Activated gamma-delta T cell treated with Interleukin-2 at 50 U/mL for 16 hours (primary cell): ENCODE data around the gene C17orf100.
"Not testable (repeated sequence)": the region's sequence is repeated elsewhere in the genome, so short reads cannot be mapped to it uniquely, and the experiment has no call there.

Experiments
- DNase-seq: peaks from one replicate; pipeline ENCODE4 v3.0.0-alpha.2; 2020

The C17orf100 gene

DNA sequence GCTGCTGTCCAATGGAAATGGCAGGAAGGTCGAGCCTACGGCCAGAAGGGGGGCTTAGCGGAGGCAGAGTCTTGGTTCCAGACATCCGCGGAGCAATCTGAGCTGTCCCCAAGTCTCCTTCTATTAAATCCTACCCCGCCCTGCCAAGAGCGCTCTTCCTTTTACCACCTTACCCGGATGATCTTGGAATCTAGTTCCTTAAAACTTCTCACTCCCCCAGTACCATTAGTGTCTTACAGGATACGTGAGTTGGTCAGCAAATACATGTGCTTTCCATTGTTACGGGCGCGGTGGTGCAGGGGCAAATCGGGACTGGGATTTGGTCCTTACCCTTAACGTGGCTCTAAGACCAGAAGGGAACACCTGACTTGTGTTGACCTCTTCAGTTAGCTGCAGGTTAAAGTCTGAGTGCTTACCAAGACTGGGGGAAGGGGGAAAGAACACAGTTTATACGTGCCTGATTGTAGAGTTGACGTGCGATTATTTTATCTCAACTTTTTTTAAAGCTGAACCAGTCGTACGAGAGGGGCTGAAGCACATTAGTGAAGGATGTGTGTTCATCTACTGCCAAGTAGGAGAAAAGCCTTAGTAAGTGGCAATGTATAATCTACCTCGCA is 10.2 kb upstream of the C17orf100 start:
- no peak for DNase-seq

DNA sequence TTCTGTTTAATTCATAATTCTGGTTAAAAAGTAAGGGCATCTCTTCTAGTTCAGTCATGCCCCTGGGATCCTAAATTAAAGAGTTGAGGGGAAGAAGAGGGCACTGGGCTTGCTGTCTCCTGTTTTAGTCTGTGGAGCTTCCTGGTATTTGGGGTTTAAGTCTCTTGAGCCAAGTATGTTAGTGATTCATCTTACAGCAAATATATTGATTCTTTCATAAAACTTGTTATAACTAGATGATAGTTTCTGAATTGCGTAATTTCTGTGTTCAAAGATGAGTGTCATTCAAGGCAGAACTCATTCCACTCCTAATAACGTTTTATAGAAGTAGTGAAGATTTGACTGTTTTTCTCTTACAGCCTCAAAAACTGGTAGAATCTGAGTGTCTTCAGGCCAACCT is 9.0 kb upstream of the C17orf100 start:
- no peak for DNase-seq

GRCh38 chr17:6643451-6644125 is 8.0 kb upstream of the C17orf100 start:
- DNase-seq: no peak

DNA sequence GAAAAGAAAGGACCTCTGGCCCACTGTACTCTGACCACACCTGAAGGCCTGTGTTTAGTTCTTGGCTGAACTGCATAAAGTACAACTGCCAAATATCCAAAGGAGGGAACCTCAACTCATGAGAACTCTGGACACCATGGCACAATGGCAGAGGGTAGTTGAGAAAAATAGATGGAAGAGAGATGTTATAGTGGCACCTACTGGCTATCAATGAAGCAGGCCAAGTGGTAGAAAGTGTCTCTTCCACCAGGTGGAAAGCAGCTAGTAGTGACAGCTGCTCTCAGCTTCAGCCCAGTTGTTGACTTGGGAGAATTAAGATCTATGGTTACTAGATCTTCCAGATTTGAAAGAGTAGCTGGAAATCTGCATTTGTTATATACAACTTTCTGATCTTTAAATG is 3.4 kb upstream of the C17orf100 start:
- DNase-seq: no peak

- no peak for DNase-seq
These were observed 424 bp downstream of the C17orf100 start for GRCh38 chr17:6651919-6652452.

GRCh38 chr17:6654841-6655731 is 3.5 kb downstream of the C17orf100 start:
- DNase-seq: no peak

- DNase-seq: not testable (repeated sequence)
These were observed 4.3 kb downstream of the C17orf100 start for GRCh38 chr17:6655732-6656361.

DNA sequence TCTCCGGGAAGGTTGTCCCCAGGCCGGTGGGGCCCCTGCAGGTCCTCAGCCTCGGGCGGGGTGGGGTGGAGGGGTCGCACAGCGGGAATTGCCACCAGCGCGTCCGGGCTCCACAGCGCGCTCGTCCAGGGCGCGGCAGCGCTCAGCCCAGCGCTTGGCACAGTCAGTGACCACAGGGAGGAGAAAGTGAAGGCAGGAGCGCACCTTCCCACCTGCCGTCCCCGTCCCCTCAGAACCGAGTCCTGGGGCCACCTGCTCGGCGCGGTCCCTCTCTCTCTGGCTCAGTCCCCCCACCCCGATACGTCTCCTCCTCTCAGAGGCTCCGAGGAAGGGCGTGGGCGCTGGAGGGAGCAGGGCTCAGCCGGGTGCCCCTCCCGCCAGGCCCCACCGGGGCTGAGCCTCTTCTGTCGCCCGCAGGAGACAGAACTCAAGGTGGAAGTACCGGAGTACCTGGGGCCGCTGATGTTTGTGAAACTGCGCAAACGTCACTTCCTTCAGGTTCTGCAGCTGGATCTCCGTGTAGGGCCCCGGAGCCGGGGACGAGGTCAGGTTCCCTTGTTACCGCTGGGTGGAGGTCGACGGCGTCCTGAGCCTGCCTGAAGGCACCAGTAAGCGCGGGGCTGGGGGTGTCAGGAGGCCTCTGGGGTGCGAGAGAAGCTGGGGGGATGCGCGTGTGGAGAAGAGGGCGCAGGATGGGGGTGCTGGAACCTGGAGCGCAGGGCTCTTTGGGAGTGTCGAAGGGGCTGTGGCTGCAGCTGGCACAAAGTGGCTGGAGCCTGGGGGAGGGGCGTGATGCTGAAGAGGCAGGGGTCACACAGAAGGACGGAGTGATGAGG is 5.5 kb downstream of the C17orf100 start:
- DNase-seq: peak; percentile 58

- DNase-seq: no peak
These were observed 6.2 kb downstream of the C17orf100 start for GRCh38 chr17:6657633-6658287.

DNA sequence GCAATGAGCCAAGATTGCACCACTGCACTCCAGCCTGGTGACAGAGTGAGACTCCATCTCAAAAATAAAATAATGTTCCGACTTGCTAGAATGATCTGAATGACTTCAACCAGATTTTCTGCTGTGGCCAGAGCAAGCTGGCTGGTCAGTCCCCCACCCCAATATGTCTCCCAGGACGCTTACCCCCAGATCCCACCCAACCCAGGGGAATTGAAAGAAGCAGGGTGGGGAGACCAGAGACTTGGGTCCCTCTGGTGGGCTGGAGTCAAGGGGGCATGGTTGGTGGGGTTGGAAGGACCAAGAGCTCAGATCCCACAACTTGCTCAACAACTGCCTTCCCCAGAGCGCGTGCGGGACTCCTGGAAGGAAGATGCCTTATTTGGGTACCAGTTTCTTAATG is 6.8 kb downstream of the C17orf100 start:
- not testable (repeated sequence) for DNase-seq

DNA sequence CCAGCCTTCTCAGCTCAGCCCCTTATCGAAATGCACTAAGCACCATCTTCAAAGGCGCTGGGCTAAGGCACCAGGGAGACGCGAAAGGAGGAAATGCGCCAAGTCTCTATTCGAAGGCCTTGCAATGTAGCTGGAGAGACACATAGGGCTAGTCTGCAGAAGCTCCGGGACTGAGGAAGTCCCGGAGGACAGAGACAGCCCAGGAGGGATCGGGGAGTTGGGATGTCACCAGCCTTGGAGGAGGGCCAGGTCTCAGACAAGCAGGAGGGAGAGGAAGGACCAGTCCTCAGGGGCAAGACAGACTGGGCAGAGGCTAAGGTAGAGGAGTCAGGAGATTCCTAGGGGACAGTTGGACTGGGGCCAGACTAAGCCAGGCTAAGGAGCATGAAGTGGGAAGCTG is 8.5 kb downstream of the C17orf100 start:
- DNase-seq: no peak

DNA sequence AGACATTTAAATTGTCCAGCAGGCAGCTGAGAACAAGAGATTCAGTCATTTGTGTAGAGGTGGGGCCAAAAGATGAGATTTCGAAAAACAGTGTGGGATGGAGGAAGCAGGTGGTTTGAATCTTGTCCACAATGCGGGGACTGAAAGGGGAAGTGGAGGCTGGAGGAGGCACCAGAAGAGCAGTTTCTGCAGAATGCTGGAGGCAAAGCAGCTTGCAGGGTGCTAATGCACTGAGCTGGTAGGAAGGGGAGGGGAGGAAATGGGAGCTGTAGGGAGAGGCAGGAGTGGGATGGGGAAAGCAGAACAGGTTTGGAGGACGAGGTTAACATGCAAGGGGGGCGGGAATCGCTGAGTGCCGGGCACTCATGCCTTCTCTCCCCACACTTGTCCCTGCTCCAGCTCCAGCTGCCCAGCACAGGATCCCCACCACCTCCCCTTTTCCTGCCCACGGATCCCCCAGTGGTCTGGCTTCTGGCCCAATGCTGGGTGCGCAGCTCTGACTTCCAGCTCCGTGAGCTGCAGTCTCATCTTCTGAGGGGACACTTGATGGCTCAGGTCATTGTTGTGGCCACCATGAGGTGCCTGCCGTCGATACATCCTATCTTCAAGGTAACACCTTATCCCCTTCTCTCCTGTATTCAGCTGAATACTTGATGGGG is 9.4 kb downstream of the C17orf100 start:
- DNase-seq: no peak

GRCh38 chr17:6661464-6661848 is 9.9 kb downstream of the C17orf100 start:
- DNase-seq: no peak

- DNase-seq: not testable (repeated sequence)
These were observed 11.6 kb downstream of the C17orf100 start for GRCh38 chr17:6663200-6663599.

DNA sequence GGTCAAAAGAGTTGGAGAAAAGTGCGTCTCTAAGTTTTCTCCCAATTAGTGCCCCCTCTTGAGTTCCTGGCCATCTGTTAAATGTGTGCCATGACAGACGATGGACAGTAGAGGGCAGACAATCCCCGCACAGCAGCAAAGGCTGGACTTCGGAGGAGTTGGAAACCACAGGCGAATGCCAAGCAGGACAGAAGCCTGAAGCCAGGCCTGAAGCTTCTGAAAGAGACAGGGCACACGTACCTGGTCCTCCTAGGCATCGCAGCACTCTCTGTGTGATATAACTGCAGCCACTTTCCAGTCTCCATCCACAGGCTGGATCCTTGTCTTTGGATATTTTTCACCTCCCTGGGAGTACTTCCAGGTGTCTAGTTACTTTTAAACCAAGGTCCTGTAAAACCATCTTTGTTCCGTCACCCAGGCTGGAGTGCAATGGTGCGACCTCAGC is 14.5 kb downstream of the C17orf100 start:
- DNase-seq: peak; percentile 29

DNA sequence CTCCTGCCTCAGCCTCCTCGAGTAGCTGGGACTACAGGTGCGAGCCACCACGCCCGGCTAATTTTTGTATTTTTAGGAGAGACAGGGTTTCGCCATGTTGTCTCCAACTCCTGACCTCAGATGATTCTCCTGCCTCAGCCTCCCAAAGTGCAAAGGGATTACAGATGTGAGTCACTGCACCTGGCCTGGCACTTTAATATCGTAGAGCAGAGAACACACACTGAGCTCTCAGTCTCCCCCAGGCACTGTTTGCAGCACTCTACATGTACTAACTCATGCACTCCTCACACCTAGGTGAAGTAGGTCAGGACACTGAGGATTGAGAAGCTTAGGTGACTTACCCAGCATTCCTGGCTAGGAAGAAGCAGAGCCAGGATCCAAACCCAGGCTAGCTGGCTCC is 15.0 kb downstream of the C17orf100 start:
- no peak for DNase-seq

- no peak for DNase-seq
These were observed 16.0 kb downstream of the C17orf100 start for GRCh38 chr17:6667516-6667915.

DNA sequence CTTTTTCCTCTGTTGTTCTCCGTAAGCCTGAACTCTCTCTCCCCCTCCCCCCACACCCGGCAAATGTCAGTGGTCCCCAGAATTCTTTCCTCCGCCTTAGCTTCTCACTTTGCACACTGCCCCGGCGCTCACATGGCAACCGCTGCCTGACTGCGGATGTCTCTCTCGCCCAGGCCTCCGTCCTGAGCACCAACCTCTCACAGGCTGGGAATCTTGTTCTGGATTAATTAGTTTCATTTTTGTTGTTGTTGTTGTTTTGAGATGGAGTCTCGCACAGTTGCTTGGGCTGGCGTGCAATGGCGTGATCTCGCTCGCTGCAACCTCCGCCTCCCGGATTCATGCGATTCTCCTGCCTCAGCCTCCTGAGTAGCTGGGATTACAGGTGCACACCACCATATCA is 16.7 kb downstream of the C17orf100 start:
- DNase-seq: no peak

DNA sequence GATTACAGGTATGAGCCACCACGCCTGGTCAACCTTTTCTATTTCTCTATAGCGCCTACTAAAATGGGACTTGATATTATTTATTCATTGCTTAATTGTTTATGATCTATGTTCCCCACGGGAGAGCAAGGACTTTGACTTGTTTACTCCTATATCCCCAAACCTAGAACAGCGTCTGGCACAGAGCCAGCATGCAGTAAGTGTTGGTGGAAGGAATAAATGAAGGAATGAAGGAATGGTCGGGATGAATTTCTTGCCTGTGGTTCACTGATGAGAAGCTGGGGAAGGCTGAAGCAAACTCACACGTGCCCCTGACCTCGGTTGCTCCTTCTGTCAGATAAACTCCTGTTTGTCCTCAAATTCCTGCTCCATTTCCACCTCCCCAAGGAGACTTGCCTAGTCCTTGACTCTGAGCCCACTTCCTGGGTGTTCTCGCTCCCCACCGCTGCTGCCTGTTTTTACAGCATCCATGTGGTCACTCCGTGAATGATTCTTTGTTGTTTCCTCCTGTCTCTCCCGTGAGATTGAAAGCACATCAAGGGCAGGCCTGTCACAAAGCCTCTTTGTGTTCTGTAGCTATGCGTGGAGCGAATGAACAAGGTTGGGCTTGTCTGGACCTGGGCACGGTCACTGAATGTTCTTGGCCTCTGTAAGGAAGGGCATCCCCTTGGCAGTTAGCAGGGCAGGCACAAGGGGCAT is 17.3 kb downstream of the C17orf100 start:
- DNase-seq: no peak

DNA sequence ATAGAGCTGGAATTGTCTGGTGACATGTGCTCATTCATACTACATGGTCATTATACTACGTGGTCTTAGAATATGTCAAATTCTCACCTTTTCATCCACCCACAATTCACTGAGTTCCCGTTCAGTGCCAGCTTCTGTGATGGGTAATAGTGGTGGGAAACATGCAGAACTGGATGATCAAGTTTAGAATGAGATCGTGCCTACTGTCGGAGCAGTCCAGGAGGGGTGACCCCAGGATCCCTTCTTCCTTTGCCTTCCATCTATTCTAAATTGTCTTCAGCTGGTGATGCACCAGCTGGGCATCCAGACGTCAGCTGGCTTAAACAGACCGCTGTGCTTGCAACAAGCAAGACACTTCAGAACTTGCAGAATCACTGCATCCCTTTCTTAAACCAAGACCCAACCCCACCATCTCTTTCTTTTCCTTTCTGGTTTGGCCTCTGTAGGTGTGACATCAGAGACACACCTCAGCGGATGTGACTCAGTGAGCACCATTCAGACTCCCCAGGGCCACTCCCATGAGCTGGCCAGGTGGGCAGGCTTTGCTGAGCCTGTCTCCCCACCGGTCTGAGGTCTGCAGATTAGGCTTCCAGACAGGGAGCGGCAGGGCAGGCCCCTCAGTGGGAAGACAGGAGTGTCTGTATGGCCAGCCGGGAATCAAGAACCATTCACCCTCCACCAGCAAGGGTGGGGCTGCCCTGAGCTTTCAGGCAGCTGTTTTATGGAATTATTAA is 18.1 kb downstream of the C17orf100 start:
- no peak for DNase-seq
